GM21528 (cell line): ENCODE data around the gene CRADD.
"Not testable (repeated sequence)": the region's sequence is repeated elsewhere in the genome, so short reads cannot be mapped to it uniquely, and the experiment has no call there.

Experiments used
- ATAC-seq: cut with Tn5 transposase; IDR thresholded peaks from one replicate; pipeline ENCODE4 v1.9.1; 2021; ENCODE audit warnings: mild to moderate bottlenecking, moderate library complexity; ENCODE audit not compliant: unreplicated experiment, low FRiP score

CRADD gene

GRCh38 chr12:93915411-93915810 is 238.2 kb downstream of the CRADD start:
- ATAC-seq: no peak

GRCh38 chr12:93916402-93916801 is 239.2 kb downstream of the CRADD start:
- ATAC-seq: no peak

GRCh38 chr12:93918262-93918661 is 241.1 kb downstream of the CRADD start:
- no peak for ATAC-seq

GRCh38 chr12:93918900-93919299 is 241.7 kb downstream of the CRADD start:
- no peak for ATAC-seq

DNA sequence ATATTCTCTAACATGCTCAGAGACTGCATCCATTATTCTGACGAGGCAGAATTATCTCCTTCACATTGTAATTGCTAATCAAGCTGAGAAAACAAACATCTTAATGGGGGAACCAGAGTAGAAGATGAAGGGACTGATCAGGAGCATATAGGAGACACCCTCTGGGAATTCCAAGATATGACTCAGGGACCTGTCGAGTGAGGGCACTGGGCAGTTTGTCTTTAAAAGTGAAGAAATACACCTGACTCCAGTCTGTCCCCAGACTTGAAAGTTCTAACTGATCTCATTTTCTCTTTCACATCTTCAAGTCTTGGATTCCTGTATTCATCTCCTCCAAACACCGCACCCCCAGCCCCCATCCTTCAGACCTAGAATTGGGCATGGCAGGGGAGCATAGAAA is 244.3 kb downstream of the CRADD start:
- ATAC-seq: no peak

- ATAC-seq: no peak
Observed at GRCh38 chr12:93922583-93923006, 245.4 kb downstream of the CRADD start.

- no peak for ATAC-seq
Observed at GRCh38 chr12:93924367-93924766, 247.2 kb downstream of the CRADD start.

GRCh38 chr12:93925585-93926205 is 248.5 kb downstream of the CRADD start:
- no peak for ATAC-seq

- ATAC-seq: no peak
Observed at GRCh38 chr12:93926237-93926636, 249.1 kb downstream of the CRADD start.

DNA sequence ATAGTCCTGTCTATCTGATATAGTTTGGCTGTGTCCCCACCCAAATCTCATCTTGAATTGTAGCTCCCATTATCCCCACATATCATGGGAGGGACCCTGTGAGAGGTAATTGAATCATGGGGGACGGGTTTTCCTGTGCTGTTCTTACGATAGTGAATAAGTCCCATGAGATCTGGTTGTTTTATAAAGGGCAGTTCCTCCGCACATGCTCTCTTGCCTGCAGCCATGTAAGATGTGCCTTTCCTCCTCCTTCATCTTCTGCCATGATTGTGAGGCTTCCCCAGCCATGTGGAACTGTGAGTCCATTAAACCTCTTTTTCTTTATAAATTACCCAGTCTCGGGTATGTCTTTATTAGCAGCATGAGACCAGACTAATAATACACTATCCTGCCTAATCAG is 251.9 kb downstream of the CRADD start:
- not testable (repeated sequence) for ATAC-seq

- ATAC-seq: no peak
Observed at GRCh38 chr12:93937812-93938211, 260.6 kb downstream of the CRADD start.

GRCh38 chr12:93938317-93938716 is 261.1 kb downstream of the CRADD start:
- ATAC-seq: no peak

- ATAC-seq: no peak
Observed at GRCh38 chr12:93938931-93939330, 261.8 kb downstream of the CRADD start.

GRCh38 chr12:93939641-93940325 is 262.6 kb downstream of the CRADD start:
- ATAC-seq: no peak

DNA sequence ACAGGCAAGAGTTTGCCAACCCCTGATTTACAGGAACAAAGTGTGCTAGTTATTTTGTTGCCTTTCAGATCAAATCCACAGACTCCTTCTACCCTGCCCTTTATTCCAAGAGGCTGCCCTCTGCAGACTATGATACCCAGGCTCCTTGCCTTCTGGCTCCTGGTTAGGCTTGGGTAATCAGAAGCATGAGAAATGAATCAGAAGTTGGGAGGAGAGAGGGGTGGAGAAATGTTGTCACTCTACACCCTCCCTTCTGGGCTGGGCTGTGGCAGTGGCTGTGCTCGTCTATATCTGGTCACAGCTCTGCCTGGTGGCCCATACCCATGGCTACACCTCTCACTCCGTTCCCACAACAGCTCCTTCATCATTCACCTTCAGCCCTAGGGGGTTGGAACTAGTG is 266.6 kb downstream of the CRADD start:
- ATAC-seq: no peak

DNA sequence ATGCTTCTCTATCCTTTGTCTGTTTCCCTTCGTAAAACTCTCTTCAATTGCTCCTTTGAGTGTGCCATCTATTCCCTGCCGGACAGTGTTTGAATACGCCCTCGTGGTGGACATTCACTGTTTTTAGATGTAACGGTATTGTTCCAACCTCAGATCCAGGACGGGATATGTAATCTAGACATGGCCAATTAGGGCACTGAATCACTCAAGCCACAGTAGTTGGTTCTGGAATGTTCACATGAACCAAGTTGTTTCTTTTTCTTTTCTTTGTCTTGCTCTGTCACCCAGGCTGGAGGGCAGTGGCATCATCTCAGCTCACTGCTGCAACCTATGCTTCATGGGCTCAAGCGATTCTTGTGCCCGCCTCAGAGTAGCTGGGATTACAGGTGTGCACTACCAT is 267.0 kb downstream of the CRADD start:
- no peak for ATAC-seq
